ENCODE data around the gene HTR2A.

Gene HTR2A

GRCh38 chr13:46782691-46783090 lies 114.2 kb downstream of the HTR2A start:
- Histone ChIP-seq H3K9ac (no peak overlapping the region), H3K27me3 (ENCODE audit: control insufficient read depth, insufficient read depth, low read length) (no peaks in the 10 kb centered on the region), H3K36me3 (ENCODE audit: control insufficient read depth, insufficient read depth, low read length) (no peaks in the 10 kb centered on the region), H3K79me2 (no peaks in the 10 kb centered on the region), H3K4me2 (ENCODE audit: low read length) (no peak overlapping the region), H2AFZ (no peak overlapping the region), H3K4me1 (no peaks in the 10 kb centered on the region), H3K9me3 (ENCODE audit: control insufficient read depth, low read length) (no peaks in the 10 kb centered on the region), H3K4me3 (ENCODE audit: low read depth, low read length) (no peak overlapping the region), H3K27ac (no peak overlapping the region)
- TF ChIP-seq, protein P1, sequence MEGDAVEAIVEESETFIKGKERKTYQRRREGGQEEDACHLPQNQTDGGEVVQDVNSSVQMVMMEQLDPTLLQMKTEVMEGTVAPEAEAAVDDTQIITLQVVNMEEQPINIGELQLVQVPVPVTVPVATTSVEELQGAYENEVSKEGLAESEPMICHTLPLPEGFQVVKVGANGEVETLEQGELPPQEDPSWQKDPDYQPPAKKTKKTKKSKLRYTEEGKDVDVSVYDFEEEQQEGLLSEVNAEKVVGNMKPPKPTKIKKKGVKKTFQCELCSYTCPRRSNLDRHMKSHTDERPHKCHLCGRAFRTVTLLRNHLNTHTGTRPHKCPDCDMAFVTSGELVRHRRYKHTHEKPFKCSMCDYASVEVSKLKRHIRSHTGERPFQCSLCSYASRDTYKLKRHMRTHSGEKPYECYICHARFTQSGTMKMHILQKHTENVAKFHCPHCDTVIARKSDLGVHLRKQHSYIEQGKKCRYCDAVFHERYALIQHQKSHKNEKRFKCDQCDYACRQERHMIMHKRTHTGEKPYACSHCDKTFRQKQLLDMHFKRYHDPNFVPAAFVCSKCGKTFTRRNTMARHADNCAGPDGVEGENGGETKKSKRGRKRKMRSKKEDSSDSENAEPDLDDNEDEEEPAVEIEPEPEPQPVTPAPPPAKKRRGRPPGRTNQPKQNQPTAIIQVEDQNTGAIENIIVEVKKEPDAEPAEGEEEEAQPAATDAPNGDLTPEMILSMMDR (IDR thresholded peaks at IDR 0.05), result no peak

DNA sequence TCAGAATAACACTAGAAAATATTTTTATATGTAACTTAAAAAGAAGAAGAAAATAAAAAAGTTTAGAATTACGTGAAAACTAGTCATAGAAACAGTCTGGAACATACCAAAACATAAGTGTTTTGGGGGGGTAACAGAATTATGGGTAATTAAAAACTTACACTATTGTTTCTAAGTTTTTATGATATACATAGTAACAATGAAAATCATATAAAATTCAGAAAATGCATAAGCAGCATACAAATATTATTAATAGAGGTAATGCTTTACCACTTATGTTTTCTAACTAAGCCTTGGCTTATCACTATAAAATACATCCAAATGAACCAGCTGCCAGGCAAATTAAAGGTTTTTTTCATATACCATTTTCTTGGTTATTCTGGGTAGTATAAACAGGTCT lies 114.8 kb downstream of the HTR2A start:
- Histone ChIP-seq H3K9ac (no peak overlapping the region), H3K4me3 (ENCODE audit: low read depth, low read length) (no peak overlapping the region), H3K27ac (no peak overlapping the region), H3K27me3 (ENCODE audit: control insufficient read depth, insufficient read depth, low read length) (no peaks in the 10 kb centered on the region), H3K9me3 (ENCODE audit: control insufficient read depth, low read length) (no peaks in the 10 kb centered on the region), H2AFZ (no peak overlapping the region), H3K36me3 (ENCODE audit: control insufficient read depth, insufficient read depth, low read length) (no peaks in the 10 kb centered on the region), H3K4me1 (no peaks in the 10 kb centered on the region), H3K4me2 (ENCODE audit: low read length) (no peak overlapping the region), H3K79me2 (no peaks in the 10 kb centered on the region)
- TF ChIP-seq, protein P1 (IDR thresholded peaks at IDR 0.05), result no peak
